HG03469 (cell line): Measurements from ENCODE around the gene SEMA4B.
"Not testable (repeated sequence)": the region's sequence is repeated elsewhere in the genome, so short reads cannot be mapped to it uniquely, and the experiment has no call there.

Experiments
- ATAC-seq: cut with Tn5 transposase; IDR thresholded peaks from one replicate; pipeline ENCODE4 v1.9.1; 2021; ENCODE audit warnings: mild to moderate bottlenecking, moderate library complexity, moderate number of reproducible peaks; ENCODE audit not compliant: unreplicated experiment

SEMA4B gene

DNA sequence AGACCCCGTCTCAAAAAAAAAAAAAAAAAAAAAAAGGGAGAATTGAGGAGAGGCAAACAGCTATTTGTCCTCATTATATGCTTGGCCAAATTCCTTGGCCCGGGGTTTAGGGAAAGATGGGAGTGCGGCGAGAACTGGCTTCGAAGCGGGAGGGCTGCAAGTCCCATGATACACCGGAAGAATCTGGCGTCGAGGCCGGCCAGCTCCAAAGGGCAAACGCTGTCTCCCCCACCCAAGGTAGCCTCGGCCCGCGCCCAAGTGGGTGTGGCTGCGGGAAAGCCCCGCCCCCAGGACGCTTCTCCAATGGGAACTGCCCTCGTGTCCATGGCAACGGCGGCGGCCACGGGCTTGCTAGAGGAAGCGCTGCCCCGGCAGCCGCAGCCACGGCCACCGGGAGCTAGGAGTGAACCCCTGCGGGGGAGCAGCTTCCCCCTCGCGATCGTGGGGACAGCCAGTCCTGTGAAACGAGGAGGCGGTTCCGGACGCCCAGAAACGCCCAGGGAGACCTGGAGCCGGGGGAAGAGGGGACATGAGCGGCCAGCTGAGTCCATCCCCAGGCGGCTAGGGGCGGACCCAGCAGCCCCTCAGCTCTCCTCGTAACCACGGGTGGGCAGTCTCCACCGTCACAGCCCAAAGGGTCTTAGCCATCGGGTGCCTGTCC is 48.2 kb downstream of the SEMA4B start, which contains the start of gene TTLL13:
Gene TTLL13, plus strand, starts transcription at position 354 of the 661 bp plus-strand sequence. CDS start 1,075 bp downstream, outside the sequence.
- no peak for ATAC-seq

DNA sequence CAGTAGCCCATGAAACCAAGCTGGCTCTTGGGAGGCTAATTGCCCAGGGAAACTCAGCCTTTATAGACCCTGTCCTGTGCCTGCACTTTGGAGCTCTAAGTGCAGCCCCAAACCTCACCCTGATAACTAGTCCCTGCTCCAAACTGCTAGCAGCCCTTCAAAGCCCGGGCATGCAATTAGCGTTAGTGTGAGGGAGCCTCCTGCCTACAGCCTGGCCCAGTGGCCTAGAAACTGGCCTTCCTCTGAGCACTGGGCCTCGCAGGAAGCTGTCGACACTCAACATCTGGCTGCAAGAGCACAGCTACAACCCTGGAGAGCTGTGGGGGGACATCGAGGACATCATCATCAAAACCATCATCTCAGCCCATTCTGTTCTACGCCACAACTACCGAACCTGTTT is 56.6 kb downstream of the SEMA4B start:
- no peak for ATAC-seq

DNA sequence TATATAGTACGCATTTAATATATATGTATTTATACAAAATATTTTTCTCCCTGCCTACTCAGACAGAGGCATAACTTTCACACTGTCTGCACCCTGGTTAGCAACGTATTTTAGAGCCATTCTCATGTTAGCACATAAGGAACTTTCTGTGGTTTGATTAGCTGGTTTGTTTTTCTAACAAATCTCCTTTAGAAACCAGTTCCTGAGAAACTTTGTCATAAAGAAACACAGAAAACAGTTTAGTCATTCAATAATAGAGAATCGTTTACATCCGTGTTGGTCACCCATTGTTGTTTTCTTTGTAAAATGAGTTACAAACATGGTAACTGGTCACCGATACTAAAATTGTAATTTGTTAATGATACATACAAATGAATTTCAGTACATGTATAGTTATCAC is 58.4 kb downstream of the SEMA4B start:
- peak; percentile 59 for ATAC-seq

DNA sequence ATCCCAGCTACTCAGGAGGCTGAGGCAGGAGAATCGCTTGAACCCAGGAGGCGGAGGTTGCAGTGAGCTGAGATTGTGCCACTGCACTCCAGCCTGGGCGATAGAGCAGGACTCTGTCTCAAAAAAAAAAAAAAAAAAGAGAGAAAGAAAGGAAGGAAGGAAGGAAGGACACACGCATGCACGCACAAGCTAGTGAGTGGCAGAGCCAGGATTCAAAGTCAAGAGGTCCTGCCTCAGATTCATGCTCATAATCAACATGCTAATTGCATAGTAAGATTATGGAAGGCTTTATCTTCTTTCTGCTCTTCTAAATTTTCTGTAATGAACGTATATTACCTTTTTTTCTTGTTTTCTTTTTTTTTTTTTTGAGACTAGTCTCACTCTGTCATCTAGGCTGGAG is 59.6 kb downstream of the SEMA4B start:
- not testable (repeated sequence) for ATAC-seq

DNA sequence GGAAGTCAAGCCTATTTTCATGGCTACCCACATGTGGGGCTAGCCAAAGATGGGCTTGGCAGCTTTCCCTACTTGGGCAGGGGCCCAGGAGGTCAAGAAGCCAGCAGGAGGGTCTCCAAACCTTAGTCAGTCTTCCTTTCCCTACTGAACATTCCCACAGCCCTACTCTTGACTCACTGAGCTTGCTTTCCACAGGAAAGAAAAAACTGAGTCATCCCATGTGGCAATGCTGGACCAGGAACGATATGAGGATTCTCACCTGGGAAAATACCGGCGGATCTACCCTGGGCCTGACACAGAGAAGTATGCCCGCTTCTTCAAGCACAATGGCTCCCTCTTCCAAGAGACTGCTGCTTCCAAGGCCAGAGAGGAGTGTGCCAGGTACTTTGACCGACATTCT is 60.7 kb downstream of the SEMA4B start:
- ATAC-seq = no peak

DNA sequence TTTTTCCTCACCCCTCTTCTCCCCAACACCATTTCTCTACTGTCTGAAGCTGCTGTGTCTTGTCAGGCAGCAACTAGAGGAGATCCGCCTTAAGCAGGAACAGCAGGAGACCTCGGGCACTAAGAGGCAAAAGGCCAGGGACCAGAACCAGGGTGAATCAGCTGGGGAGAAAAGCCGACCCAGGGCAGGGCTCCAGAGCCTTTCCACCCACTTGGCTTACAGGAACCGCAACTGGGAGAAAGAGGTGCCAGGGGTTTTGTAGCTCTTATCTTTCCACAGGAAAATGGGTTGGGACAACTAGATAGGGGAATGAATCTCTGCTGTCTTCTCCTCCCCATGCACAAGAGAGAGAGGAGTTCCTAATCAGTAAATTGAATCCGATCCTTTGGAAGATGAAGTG is 61.3 kb downstream of the SEMA4B start:
- ATAC-seq = no peak

DNA sequence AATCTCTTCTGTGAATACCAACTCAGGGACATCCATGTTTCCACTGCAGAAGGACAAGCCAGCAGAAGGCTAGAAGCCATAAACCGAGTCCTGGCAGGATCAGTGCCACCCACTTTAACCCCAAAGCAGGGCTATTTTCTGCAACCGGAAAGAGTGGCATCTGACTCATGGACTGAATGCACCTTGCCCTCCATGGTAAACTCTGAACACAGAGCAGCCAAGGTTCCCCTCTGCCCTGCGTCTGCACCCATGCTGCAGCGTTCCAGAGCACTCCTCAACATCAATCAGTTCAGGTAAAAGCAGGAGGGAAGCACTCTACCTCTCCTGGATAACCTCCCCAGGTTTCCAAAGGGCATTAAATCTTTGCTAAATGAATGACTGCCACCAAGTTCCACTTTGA is 63.5 kb downstream of the SEMA4B start:
- ATAC-seq = no peak

DNA sequence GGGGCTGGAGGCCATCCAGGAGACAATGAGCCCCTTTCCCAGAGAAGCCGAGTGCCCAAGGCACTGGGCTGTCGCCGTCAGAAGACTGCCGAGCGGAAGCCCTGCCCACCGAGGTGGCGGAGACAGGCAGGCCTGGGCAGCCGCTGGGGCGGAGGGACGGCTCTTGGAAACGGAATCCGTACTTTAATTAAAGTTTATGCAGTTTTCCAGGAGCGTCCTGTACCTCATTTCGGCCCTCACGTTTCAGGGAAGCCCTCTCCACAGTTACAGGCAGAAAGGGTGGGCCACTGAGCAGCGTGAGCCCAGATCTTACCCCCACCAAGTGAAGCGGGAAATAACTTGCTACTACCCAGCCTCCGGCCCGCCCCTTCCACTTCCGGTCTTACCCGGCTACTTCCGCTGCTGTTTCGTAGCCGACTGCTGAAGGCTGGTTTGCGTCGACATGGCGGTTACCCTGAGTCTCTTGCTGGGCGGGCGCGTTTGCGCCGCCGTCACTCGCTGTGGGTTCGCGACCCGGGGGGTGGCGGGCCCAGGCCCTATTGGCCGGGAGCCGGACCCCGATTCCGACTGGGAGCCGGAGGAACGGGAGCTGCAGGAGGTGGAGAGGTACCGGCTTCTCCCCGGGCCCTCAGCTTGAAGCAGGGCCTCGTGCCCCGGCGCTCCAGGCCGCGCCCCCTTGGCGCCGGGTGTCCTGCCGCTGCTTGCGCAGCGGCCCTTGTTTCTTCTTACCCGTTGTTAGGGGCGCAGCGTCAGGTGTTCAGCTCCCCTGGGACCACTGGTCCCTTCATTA is 64.3 kb downstream of the SEMA4B start, which contains the start of gene NGRN:
Gene NGRN, plus strand, starts transcription at position 402 of the 790 bp plus-strand sequence. Its CDS starts 41 bp downstream, at position 443.
- ATAC-seq = peak; percentile 84

DNA sequence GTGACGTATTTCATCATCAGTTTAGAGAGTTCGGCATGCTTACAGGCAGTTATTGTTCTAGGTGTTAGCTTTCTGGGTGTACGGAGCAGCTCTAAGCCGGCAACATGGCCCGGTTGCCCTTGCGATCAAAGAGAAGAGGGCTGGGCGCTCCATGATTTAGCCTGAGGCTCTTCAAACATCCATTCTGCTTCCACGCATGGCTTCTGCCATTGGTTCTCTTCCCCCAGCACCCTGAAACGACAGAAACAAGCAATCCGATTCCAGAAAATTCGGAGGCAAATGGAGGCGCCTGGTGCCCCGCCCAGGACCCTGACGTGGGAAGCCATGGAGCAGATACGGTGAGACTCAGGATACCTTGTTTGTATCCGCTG is 64.9 kb downstream of the SEMA4B start:
- ATAC-seq = no peak

DNA sequence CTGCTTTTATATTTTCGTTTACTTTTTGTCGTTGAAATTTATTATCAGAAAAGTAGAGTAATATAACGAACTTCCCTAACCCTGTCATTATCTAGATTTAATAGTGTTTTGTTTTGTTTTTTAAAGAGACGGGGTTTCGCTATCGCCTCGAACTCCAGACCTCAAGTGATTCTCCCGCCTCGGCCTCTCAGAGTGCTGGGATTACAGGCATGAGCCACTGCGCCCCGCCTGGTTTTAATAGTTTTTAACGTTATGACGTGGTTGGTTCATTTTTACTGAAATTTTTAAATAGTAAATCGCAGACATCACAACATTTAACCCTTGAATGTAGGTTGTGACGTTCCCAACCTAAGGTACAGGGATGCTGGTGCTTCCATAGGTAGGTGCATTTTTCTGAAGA is 65.4 kb downstream of the SEMA4B start:
- ATAC-seq = no peak

DNA sequence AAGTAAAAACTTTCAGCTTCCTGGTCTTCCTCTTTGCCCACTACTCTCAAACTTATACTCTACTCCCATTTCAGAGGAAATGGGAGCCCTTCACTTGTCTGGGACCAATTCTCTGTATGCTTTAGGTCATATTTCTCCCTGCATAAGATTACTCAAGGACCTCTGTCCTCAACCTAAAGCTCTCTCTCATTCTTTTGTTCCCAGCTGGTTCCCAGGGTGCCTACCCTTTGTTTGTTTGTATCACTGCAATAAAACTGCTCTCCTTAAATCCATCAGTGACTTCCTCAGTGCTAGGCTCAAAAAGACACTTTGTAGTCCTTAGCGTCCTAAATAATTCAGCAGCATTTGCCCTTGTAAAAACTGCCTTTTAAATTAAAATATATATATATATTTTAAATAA is 67.3 kb downstream of the SEMA4B start:
- ATAC-seq = no peak

DNA sequence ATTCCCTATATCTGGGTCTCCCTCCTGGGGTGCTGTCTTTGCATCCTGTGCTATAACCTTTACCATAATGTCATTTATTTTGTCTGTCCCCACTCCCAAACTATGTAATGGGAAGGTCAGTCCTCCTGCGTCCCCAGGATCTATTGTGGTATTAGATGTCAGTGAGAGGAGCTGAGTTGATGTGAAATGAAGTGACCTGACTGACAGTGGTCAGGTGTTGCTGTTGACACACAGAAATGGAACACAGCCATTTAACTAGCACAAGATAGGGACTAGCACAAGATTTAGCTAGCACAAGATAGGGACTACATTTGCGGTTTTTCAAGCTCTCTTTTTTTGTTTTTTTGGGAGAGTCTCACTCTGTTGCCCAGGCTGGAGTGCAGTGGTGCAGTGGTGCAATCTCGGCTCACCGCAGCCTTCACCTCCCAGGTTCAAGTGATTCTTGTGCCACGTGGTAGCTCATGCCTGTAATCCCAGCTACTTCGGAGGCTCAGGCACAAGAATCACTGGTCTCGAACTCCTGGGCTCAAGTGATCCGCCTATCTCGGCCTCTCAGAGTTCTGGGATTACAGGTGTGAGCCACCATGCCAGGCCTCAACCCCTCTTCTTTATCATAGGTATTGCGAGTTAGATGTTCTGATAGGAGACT is 69.5 kb downstream of the SEMA4B start:
- ATAC-seq = no peak

DNA sequence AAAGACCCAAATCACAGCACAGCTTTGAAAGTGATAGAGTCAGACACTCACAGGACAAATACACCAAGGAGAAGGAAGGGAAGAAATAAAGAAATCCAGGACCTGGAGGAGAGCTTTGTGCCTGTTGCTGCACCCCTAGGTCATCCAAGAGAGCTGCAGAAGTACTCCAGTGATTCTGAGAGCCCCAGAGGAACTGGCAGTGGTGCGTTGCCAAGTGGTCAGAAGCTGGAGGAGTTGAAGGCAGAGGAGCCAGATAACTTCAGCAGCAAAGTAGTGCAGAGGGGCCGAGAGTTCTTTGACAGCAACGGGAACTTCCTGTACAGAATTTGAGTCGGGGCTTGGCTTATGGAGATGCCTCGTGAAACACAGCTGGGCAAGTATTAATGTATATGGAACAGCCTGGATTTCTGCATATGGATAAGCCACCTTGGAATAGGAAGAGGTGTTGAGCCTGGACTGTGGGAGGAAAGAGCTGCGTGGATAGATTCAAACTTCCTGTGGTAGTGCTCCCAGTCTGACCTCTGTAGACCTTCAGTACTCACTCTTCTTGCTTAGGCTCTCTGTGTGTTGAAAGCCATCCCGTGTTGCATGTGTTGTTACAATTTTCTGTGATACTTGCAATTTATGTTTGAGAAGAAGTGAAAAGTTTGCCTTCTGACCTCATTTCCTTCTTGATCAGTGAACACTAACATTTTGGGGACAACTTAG is 70.5 kb downstream of the SEMA4B start:
- no peak for ATAC-seq

DNA sequence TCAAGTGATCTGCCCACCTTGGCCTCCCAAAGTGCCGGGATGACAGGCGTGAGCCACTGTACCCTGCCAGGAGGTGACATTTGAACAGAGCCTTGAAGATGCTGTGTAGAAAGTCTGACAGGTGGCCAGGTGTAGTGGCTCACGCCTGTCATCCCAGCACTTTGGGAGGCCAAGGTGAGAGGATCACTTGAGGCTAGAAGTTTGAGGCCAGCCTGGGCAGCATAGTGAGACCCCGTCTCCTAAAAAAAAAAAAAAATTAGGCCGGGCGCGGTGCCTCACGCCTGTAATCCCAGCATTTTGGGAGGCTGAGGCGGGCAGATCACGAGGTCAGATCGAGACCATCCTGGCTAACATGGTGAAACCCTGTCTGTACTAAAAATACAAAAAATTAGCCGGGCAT is 77.3 kb downstream of the SEMA4B start:
- ATAC-seq = not testable (repeated sequence)
